ENCODE measurements around the gene TSC22D3.

- no peak for TF ChIP-seq CTCF (conservative IDR thresholded peaks at IDR 0.05 in 1 of 2, IDR thresholded peaks at IDR 0.05 in 1 of 2; ENCODE audit: low read depth in 1 of 2, low read length in 2 of 2)
- TF ChIP-seq EZH2 (IDR thresholded peaks at IDR 0.05; ENCODE audit: low read length, missing control alignments), result no peak
Measured at GRCh38 chrX:107715331-107716117, 60.1 kb downstream of the TSC22D3 start.
